ENCODE results near the gene CCDC70.

Gene CCDC70

DNA sequence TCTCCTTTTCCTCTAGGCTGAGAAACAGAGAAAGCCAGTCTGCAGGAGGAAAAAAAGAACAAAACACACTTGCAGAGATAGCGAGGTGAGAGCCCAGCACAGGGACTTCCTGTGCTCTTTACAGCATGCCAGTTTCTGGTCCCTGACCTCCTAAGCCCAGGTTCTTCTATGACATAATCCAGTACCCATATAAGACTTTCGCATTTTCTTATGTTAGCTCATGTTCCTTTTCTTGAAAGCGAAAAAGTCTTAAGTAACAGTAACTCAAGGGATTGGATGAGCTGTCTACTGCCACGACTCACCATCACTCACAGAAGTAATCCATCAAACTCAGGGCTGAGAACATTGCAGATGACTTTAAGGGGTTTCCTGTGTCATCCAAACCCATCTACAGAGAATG lies 17.4 kb downstream of the CCDC70 start:
- Histone ChIP-seq H3K4me1 (ENCODE audit: control insufficient read depth, insufficient read depth, low read length) (no peaks in the 10 kb centered on the region), H3K27me3 (ENCODE audit: control insufficient read depth, insufficient read depth, low read length, poor library complexity, severe bottlenecking) (no peaks in the 10 kb centered on the region), H3K9me3 (ENCODE audit: control insufficient read depth, low read length) (no peaks in the 10 kb centered on the region), H3K27ac (ENCODE audit: insufficient read depth, low read depth, low read length, poor library complexity, severe bottlenecking) (no peak overlapping the region), H3K36me3 (ENCODE audit: control insufficient read depth, insufficient read depth, low read length) (no peaks in the 10 kb centered on the region), H3K4me3 (ENCODE audit: insufficient read depth, low read depth, low read length) (no peak overlapping the region)
- 88% methylated on average over 4 of the region's 4 CpGs for WGBS, 2 experiments

DNA sequence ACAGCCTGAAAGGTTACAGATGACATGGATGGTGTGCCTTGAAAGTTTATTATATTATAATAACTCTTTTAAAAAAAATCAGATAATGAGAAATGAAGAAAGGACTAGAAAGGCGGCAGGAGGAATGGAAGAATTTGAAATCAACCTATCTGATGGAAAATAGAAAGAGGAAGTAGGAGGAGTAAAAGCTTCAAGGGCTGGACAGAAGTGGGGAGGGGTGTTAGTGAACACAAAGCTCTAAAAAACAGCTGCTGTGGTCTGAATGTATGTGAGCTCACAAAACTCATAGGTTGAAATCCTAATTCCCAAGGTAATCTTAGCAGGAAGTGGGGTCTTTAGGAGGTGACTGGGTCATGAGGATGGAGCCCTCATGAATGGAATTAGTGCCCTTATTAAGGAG lies 19.5 kb downstream of the CCDC70 start:
- Histone ChIP-seq H3K9me3 (ENCODE audit: control insufficient read depth, low read length) (no peaks in the 10 kb centered on the region), H3K4me1 (ENCODE audit: control insufficient read depth, insufficient read depth, low read length) (no peaks in the 10 kb centered on the region), H3K4me3 (ENCODE audit: insufficient read depth, low read depth, low read length) (no peak overlapping the region), H3K27me3 (ENCODE audit: control insufficient read depth, insufficient read depth, low read length, poor library complexity, severe bottlenecking) (no peaks in the 10 kb centered on the region), H3K36me3 (ENCODE audit: control insufficient read depth, insufficient read depth, low read length) (no peaks in the 10 kb centered on the region), H3K27ac (ENCODE audit: insufficient read depth, low read depth, low read length, poor library complexity, severe bottlenecking) (no peak overlapping the region)
- WGBS, 2 experiments = 84 to 89% methylated on average over 1 of the region's 1 CpG

DNA sequence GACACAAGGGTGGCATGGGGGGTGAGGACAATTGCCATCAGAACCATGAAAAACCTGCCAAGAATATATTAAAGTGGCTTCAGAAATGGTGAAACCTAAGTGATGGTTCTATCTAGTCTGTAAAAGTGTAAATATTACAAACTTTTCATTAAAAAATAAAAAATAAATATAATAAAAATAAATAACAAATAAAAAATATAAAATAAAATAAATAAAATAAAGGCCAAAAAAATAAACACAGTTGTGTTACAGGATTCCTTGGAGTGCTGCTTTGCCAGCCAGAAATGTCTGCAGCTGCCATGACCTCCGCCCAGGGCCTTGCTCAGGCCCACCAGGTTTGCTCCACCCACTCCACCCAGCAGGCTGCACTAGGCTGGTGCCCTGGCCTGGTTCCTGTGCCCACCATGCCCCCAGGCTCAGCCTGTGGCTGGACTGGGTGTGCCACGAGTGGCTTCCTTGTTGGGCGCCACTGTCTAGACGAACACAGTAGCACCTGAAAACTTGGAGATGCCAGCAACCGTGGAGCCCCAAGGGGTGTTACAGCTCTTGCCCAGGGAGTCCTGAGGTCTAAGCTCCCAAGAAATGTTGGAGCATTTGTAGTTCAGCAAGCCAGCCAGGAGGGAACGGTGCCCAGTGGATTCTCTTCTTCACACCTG lies 20.9 kb downstream of the CCDC70 start:
- no peak overlapping the region for H3K27ac ChIP-seq (ENCODE audit: insufficient read depth, low read depth, low read length, poor library complexity, severe bottlenecking)
- 95 to 96% methylated on average over 6 of the region's 6 CpGs for WGBS, 2 experiments
- H3K4me1 ChIP-seq (ENCODE audit: control insufficient read depth, insufficient read depth, low read length) = no peaks in the 10 kb centered on the region
- no peak overlapping the region for H3K4me3 ChIP-seq (ENCODE audit: insufficient read depth, low read depth, low read length)
- no peaks in the 10 kb centered on the region for H3K9me3 ChIP-seq (ENCODE audit: control insufficient read depth, low read length)
- no peaks in the 10 kb centered on the region for H3K27me3 ChIP-seq (ENCODE audit: control insufficient read depth, insufficient read depth, low read length, poor library complexity, severe bottlenecking)
- no peaks in the 10 kb centered on the region for H3K36me3 ChIP-seq (ENCODE audit: control insufficient read depth, insufficient read depth, low read length)

DNA sequence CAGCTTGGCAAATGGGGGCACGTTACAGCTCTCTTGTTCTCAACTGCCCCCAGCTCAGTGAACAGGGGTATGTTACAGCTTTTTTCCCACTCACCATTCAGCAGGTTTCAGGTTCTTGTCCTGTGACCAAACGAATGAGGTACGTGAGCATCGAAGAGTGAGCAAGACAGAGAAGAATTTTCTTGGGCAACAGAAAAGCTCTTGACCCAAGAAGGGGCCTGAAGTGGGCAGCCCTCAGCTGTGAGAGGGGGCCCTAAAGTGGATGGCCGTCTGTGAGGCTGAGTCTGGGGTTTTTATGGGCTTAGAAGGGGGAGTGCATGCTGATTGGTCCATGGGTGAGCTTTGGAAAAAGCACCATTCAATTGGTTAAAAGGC lies 21.4 kb downstream of the CCDC70 start:
- 76% methylated on average over 5 of the region's 5 CpGs for WGBS, 2 experiments
- Histone ChIP-seq H3K27me3 (ENCODE audit: control insufficient read depth, insufficient read depth, low read length, poor library complexity, severe bottlenecking) (no peaks in the 10 kb centered on the region), H3K27ac (ENCODE audit: insufficient read depth, low read depth, low read length, poor library complexity, severe bottlenecking) (no peak overlapping the region), H3K9me3 (ENCODE audit: control insufficient read depth, low read length) (no peaks in the 10 kb centered on the region), H3K4me1 (ENCODE audit: control insufficient read depth, insufficient read depth, low read length) (no peaks in the 10 kb centered on the region), H3K36me3 (ENCODE audit: control insufficient read depth, insufficient read depth, low read length) (no peaks in the 10 kb centered on the region), H3K4me3 (ENCODE audit: insufficient read depth, low read depth, low read length) (no peak overlapping the region)

DNA sequence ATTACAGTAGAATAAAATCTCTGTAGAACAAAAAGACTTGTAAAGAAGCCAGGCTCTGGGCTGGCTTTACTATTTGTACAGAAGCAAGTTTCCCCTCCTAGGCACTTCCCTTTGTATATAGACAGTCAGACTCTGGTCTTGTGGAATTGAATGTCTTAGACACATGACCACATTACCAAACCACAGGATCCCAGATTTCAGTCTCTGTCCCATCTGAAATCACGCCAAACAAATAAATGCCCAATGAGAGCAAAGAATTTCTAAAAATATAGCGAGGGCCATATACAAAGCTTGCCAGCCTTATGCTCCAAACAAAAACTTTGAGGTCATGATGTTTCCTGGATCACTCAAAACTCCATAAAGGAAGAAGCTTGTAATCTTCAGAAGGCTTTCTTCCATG lies 23.9 kb downstream of the CCDC70 start:
- H3K9me3 ChIP-seq (ENCODE audit: control insufficient read depth, low read length) = no peaks in the 10 kb centered on the region
- 99 to 100% methylated on average over 2 of the region's 2 CpGs for WGBS, 2 experiments
- H3K4me3 ChIP-seq (ENCODE audit: insufficient read depth, low read depth, low read length) = no peak overlapping the region
- no peak overlapping the region for H3K27ac ChIP-seq (ENCODE audit: insufficient read depth, low read depth, low read length, poor library complexity, severe bottlenecking)
- H3K27me3 ChIP-seq (ENCODE audit: control insufficient read depth, insufficient read depth, low read length, poor library complexity, severe bottlenecking) = no peaks in the 10 kb centered on the region
- no peaks in the 10 kb centered on the region for H3K36me3 ChIP-seq (ENCODE audit: control insufficient read depth, insufficient read depth, low read length)
- no peaks in the 10 kb centered on the region for H3K4me1 ChIP-seq (ENCODE audit: control insufficient read depth, insufficient read depth, low read length)

DNA sequence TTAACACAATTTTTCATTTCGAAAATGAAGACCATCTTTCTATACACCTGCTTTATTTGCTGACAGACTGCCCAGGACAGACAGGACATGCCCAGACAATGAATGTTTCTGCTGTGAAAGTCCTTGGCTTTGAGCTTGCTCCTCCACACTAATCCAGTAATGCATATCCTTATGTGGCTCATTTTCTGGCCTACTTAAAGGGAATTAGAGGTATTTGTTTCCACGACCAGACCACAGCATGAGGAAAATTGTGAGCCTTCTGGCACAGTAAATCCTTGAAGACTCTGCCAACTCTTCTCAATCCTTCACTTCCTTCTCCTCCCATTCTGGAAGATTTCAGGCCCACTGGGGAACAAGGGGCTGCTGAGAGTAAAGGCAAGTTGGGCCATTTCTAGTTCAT lies 25.7 kb downstream of the CCDC70 start:
- no peaks in the 10 kb centered on the region for H3K36me3 ChIP-seq (ENCODE audit: control insufficient read depth, insufficient read depth, low read length)
- H3K4me1 ChIP-seq (ENCODE audit: control insufficient read depth, insufficient read depth, low read length) = no peaks in the 10 kb centered on the region
- no peaks in the 10 kb centered on the region for H3K27me3 ChIP-seq (ENCODE audit: control insufficient read depth, insufficient read depth, low read length, poor library complexity, severe bottlenecking)
- no peaks in the 10 kb centered on the region for H3K9me3 ChIP-seq (ENCODE audit: control insufficient read depth, low read length)
- H3K4me3 ChIP-seq (ENCODE audit: insufficient read depth, low read depth, low read length) = no peak overlapping the region
- WGBS, 2 experiments = 73 to 77% methylated on average over 2 of the region's 2 CpGs
- no peak overlapping the region for H3K27ac ChIP-seq (ENCODE audit: insufficient read depth, low read depth, low read length, poor library complexity, severe bottlenecking)

DNA sequence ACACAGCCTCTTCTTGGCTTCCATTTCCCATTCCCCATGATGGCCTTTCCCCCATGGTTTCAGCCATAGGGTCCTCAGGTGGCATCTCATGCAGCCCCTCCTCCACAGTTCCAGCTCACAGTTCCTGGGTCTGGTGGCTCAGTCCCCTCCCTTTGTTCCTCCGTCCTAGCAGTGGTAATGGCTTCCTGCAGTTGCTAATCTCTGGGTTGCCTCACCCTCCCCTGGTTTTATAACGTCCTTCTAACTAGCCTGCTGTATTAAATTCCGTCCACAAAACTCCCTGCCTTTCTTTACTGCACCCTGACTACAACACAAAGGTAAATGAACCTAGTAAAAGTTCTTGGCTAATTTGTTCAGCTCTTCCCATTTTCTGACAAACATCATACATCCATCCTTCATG lies 30.9 kb downstream of the CCDC70 start:
- 68% methylated on average over 3 of the region's 3 CpGs for WGBS, 2 experiments
- H3K9me3 ChIP-seq (ENCODE audit: control insufficient read depth, low read length) = no peaks in the 10 kb centered on the region
- no peaks in the 10 kb centered on the region for H3K36me3 ChIP-seq (ENCODE audit: control insufficient read depth, insufficient read depth, low read length)
- H3K27ac ChIP-seq (ENCODE audit: insufficient read depth, low read depth, low read length, poor library complexity, severe bottlenecking) = no peak overlapping the region
- H3K27me3 ChIP-seq (ENCODE audit: control insufficient read depth, insufficient read depth, low read length, poor library complexity, severe bottlenecking) = no peaks in the 10 kb centered on the region
- no peak overlapping the region for H3K4me3 ChIP-seq (ENCODE audit: insufficient read depth, low read depth, low read length)
- H3K4me1 ChIP-seq (ENCODE audit: control insufficient read depth, insufficient read depth, low read length) = no peaks in the 10 kb centered on the region

DNA sequence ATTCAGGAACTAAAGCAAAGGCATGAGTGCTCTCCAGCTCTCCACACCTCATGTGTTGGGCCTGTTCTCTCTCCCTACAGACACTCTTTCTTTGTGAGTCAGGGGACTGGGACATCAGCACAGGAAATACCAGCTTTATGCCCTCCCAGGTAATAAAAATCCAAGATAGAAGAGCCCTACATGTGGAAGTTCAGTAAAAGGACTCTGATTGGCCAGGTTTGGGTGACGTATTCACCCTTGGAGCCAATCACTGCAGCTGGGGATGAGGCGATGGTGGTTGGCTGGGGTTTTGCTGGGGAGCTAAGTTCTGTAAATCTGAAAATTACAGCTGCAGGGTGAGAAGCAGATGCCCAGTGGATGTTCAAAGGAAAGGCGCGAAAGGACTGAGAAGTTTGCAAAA lies 32.5 kb downstream of the CCDC70 start:
- Histone ChIP-seq H3K27me3 (ENCODE audit: control insufficient read depth, insufficient read depth, low read length, poor library complexity, severe bottlenecking) (no peaks in the 10 kb centered on the region), H3K4me1 (ENCODE audit: control insufficient read depth, insufficient read depth, low read length) (no peaks in the 10 kb centered on the region), H3K9me3 (ENCODE audit: control insufficient read depth, low read length) (no peaks in the 10 kb centered on the region), H3K36me3 (ENCODE audit: control insufficient read depth, insufficient read depth, low read length) (no peaks in the 10 kb centered on the region), H3K4me3 (ENCODE audit: insufficient read depth, low read depth, low read length) (no peak overlapping the region), H3K27ac (ENCODE audit: insufficient read depth, low read depth, low read length, poor library complexity, severe bottlenecking) (no peak overlapping the region)
- 88 to 90% methylated on average over 4 of the region's 4 CpGs for WGBS, 2 experiments

DNA sequence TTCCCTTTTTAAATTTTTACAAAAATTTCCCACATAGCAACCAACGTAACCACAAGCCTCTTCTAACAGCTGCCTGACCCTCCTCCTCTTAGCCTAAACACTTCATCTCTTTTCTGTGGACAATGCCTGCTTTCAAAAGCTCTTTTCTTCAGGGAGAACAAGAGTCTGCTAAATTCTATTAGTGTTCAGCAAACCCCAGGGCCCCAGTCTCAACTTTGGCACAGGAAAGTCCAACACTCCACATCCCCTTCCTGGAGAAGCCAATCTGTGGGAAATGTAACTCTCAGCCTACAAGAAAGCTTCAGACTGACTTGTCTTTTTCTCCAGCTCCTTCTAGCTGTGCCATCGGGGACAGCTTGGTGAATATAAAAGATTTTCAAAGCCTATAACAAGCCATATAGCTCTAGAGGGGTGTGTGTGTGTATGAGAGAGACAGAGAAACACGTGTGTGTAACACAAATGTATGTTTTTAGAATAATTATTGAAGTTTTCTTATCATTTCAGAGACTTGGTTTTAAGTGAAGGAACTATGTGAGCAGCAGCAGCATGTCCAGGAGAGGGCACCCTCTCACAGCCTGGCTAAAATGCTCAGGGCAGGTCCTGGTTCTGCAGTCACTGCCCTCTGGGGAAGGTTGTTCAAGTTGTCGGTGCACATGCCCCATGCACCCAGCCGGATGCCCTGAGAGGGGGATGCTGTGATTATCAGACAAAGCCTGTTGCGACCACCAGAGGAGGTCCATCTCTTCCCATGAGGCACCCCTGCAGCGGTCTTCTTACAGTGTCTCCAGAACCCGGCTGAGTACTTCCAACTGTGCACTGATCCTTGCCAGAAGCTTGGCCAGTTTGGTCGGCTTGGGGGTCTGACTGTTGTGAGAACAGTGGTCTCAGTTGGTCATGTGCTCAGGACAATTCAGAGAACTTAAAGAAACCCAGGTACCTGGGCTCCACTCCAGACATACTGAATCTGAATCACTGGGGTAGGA lies 34.4 kb downstream of the CCDC70 start:
- no peak overlapping the region for H3K27ac ChIP-seq (ENCODE audit: insufficient read depth, low read depth, low read length, poor library complexity, severe bottlenecking)
- H3K36me3 ChIP-seq (ENCODE audit: control insufficient read depth, insufficient read depth, low read length) = no peaks in the 10 kb centered on the region
- 60 to 68% methylated on average over 7 to 9 of the region's 9 CpGs for WGBS, 2 experiments
- H3K4me3 ChIP-seq (ENCODE audit: insufficient read depth, low read depth, low read length) = no peak overlapping the region
- H3K27me3 ChIP-seq (ENCODE audit: control insufficient read depth, insufficient read depth, low read length, poor library complexity, severe bottlenecking) = no peaks in the 10 kb centered on the region
- no peaks in the 10 kb centered on the region for H3K9me3 ChIP-seq (ENCODE audit: control insufficient read depth, low read length)
- no peaks in the 10 kb centered on the region for H3K4me1 ChIP-seq (ENCODE audit: control insufficient read depth, insufficient read depth, low read length)

DNA sequence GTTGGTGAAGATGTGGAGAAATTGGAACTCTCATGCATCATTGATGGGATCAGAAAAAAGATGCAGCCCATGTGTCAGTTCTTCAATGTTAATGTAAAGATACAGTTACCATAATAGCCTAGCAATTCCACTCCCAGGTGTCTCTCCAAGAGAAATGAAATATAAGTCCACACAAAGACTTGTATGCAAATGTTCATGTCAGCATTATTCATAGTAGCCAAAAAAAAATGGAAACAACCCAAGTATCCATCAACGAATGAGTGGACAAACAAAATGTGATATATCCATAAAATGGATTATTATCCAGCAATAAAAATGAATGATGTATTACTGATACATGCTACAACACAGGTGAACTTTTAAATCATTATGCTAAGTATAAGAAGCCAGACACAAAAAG lies 38.7 kb downstream of the CCDC70 start:
- Histone ChIP-seq H3K4me1 (ENCODE audit: control insufficient read depth, insufficient read depth, low read length) (peaks cover 3% of the 10 kb centered on the region), H3K27ac (ENCODE audit: insufficient read depth, low read depth, low read length, poor library complexity, severe bottlenecking) (no peak overlapping the region), H3K9me3 (ENCODE audit: control insufficient read depth, low read length) (no peaks in the 10 kb centered on the region), H3K4me3 (ENCODE audit: insufficient read depth, low read depth, low read length) (no peak overlapping the region), H3K36me3 (ENCODE audit: control insufficient read depth, insufficient read depth, low read length) (no peaks in the 10 kb centered on the region), H3K27me3 (ENCODE audit: control insufficient read depth, insufficient read depth, low read length, poor library complexity, severe bottlenecking) (no peaks in the 10 kb centered on the region)
- 83% methylated on average over 1 of the region's 1 CpG; no CpG with 5 or more reads in 1 of the 2 experiments for WGBS, 2 experiments

Measured in ectodermal cell (in vitro differentiated cells).